Natural killer cell (primary cell): ENCODE results near the gene CIAPIN1. TPM values are rescaled to one million over a fixed set of nuclear protein-coding genes. Genes with fewer than 3 reads are reported as not detected.
A peak's percentile ranks its signal among the peaks of the same experiment; 100 is the strongest.

Experiments used
- ATAC-seq, 3 donors: fragments of 150-1000 bp in 2 of 3; fragments of 200-7000 bp in 1 of 3; cut with Tn5 transposase; 1 replicate in 1 of 3; 2 replicates in 2 of 3; pipeline ENCODE4 v1.10.0; 2021; ENCODE audit warnings: mild to moderate bottlenecking in 2 of 3, moderate library complexity in 2 of 3
- DNase-seq, 2 donors: peaks; one replicate each; pipeline versions ENCODE4 v3.0.0 to v3.0.0-alpha.2; 2013 to 2021; ENCODE audit warnings: mixed read lengths in 1 of 2
- H3K27ac ChIP-seq: one replicate; pipeline ENCODE4 v1.5.1; 2013; ENCODE audit warnings: mild to moderate bottlenecking, low read length
- H3K27me3 ChIP-seq: one replicate; pipeline ENCODE4 v1.6.1; 2013; ENCODE audit warnings: low read length; ENCODE audit not compliant: control insufficient read depth, insufficient read depth
- H3K36me3 ChIP-seq: one replicate; pipeline ENCODE4 v1.6.1; 2013; ENCODE audit warnings: low read length; ENCODE audit not compliant: control insufficient read depth, insufficient read depth
- H3K4me1 ChIP-seq: one replicate; pipeline ENCODE4 v1.6.1; 2013; ENCODE audit warnings: low read length; ENCODE audit not compliant: control insufficient read depth, insufficient read depth
- H3K4me3 ChIP-seq: one replicate; pipeline ENCODE4 v1.5.1; 2013; ENCODE audit warnings: low read length
- H3K9me3 ChIP-seq: one replicate; pipeline ENCODE4 v1.6.1; 2013; ENCODE audit warnings: low read length; ENCODE audit not compliant: control insufficient read depth, insufficient read depth
- H3K27ac Mint-ChIP-seq, 2 donors: one replicate each; pipeline ENCODE4 v1.8.0; 2022; ENCODE audit warnings: mild to moderate bottlenecking in 2 of 2, mixed read lengths in 2 of 2, moderate library complexity in 1 of 2
- H3K27me3 Mint-ChIP-seq, 2 donors: one replicate each; pipeline ENCODE4 v1.8.0; 2022; ENCODE audit warnings: low read depth in 2 of 2, mixed read lengths in 2 of 2
- H3K36me3 Mint-ChIP-seq: one replicate; pipeline ENCODE4 v1.8.0; 2022; ENCODE audit warnings: mixed read lengths
- H3K4me1 Mint-ChIP-seq, 2 donors: one replicate each; pipeline ENCODE4 v1.8.0; 2022; ENCODE audit warnings: mixed read lengths in 2 of 2
- H3K4me3 Mint-ChIP-seq: one replicate; pipeline ENCODE4 v1.8.0; 2022; ENCODE audit warnings: mild to moderate bottlenecking, moderate library complexity, mixed read lengths
- H3K9me3 Mint-ChIP-seq, 2 donors: one replicate each; pipeline ENCODE4 v1.8.0; 2022; ENCODE audit warnings: mixed read lengths in 2 of 2
- WGBS: methylation state at CpG from one replicate; pipeline ENCODE4 v1.1.7; 2013; ENCODE audit warnings: missing lambda C conversion rate; ENCODE audit not compliant: insufficient coverage; 5-methylcytosine and 5-hydroxymethylcytosine counted together
- intact Hi-C: fragments of 100-400 bp; cut with micrococcal nuclease; formaldehyde crosslinking; loops from one replicate; pipeline ENCODE4 v1.14.2; 2022
- total RNA-seq, 4 donors: library from RNA; stranded (reverse); fragments of 120-200 nt in 1 of 4; gene quantifications; one replicate each; pipeline versions ENCODE4 v1.2.3 to v1.2.4, GENCODE V29; 2013 to 2022
- TF ChIP-seq, protein P1 (sequence below): fragments of 200-600 bp; IDR thresholded peaks from one replicate; pipeline ENCODE4 v1.8.0; 2022; ENCODE audit warnings: antibody characterized with exemption

Gene CIAPIN1
- total RNA-seq, 3 donors from 2014 or later (not counting 1 experiment from before 2014, with no cell fraction given), result 41.1 to 48.8 (median 42.9) TPM

GRCh38 chr16:57471852-57472664 is 24.9 kb upstream of the CIAPIN1 start:
- Mint-ChIP-seq H3K4me3 (no peak overlapping the region), H3K27ac (peak overlapping the region in 1 of 2 donors; percentile 70), H3K4me1 (peaks cover 7 to 16% of the 10 kb centered on the region in 2 donors), H3K36me3 (peaks cover 13% of the 10 kb centered on the region), H3K27me3 (no peaks in the 10 kb centered on the region), H3K9me3 (no peaks in the 10 kb centered on the region)
- 92% methylated on average over 10 of the region's 10 CpGs for WGBS
- H3K4me3 ChIP-seq, result no peak overlapping the region
- H3K4me1 ChIP-seq, result peaks cover 12% of the 10 kb centered on the region
- no peaks in the 10 kb centered on the region for H3K9me3 ChIP-seq
- TF ChIP-seq, protein P1, sequence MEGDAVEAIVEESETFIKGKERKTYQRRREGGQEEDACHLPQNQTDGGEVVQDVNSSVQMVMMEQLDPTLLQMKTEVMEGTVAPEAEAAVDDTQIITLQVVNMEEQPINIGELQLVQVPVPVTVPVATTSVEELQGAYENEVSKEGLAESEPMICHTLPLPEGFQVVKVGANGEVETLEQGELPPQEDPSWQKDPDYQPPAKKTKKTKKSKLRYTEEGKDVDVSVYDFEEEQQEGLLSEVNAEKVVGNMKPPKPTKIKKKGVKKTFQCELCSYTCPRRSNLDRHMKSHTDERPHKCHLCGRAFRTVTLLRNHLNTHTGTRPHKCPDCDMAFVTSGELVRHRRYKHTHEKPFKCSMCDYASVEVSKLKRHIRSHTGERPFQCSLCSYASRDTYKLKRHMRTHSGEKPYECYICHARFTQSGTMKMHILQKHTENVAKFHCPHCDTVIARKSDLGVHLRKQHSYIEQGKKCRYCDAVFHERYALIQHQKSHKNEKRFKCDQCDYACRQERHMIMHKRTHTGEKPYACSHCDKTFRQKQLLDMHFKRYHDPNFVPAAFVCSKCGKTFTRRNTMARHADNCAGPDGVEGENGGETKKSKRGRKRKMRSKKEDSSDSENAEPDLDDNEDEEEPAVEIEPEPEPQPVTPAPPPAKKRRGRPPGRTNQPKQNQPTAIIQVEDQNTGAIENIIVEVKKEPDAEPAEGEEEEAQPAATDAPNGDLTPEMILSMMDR, result no peak
- DNase-seq (no peak), ATAC-seq (no peak)
- no peaks in the 10 kb centered on the region for H3K27me3 ChIP-seq
- peaks cover 42% of the 10 kb centered on the region for H3K36me3 ChIP-seq
- H3K27ac ChIP-seq, result no peak overlapping the region
- intact Hi-C loops, result no loop called here

- H3K4me3 Mint-ChIP-seq, result no peak overlapping the region
- intact Hi-C loops, result no loop called here
These were observed 24.0 kb upstream of the CIAPIN1 start for GRCh38 chr16:57471209-57471608.

GRCh38 chr16:57470711-57471110 is 23.5 kb upstream of the CIAPIN1 start:
- no peak overlapping the region for H3K4me3 ChIP-seq
- ATAC-seq (no peak), DNase-seq (no peak)

More at GRCh38 chr16:57471209-57471608, 24.0 kb upstream of the CIAPIN1 start:
- Mint-ChIP-seq H3K9me3 (no peaks in the 10 kb centered on the region), H3K27me3 (no peaks in the 10 kb centered on the region), H3K36me3 (peaks cover 14% of the 10 kb centered on the region), H3K27ac (no peak overlapping the region), H3K4me1 (peaks cover 3 to 10% of the 10 kb centered on the region in 2 donors)
- TF ChIP-seq, protein P1, result no peak
- WGBS, result 100% methylated on average over 1 of the region's 1 CpG
- H3K4me3 ChIP-seq, result no peak overlapping the region
- peaks cover 6% of the 10 kb centered on the region for H3K4me1 ChIP-seq
- H3K27me3 ChIP-seq, result no peaks in the 10 kb centered on the region
- H3K36me3 ChIP-seq, result peaks cover 47% of the 10 kb centered on the region
- H3K9me3 ChIP-seq, result no peaks in the 10 kb centered on the region
- DNase-seq (no peak), ATAC-seq (no peak)
- H3K27ac ChIP-seq, result no peak overlapping the region

More at GRCh38 chr16:57470711-57471110, 23.5 kb upstream of the CIAPIN1 start:
- H3K9me3 ChIP-seq, result no peaks in the 10 kb centered on the region
- peaks cover 1% of the 10 kb centered on the region for H3K4me1 ChIP-seq
- Mint-ChIP-seq H3K4me3 (no peak overlapping the region), H3K9me3 (no peaks in the 10 kb centered on the region), H3K27ac (no peak overlapping the region), H3K36me3 (peaks cover 19% of the 10 kb centered on the region), H3K4me1 (peaks cover 6% of the 10 kb centered on the region in 2 donors), H3K27me3 (no peaks in the 10 kb centered on the region)
- WGBS, result 89% methylated on average over 6 of the region's 6 CpGs
- TF ChIP-seq, protein P1, result no peak
- peaks cover 52% of the 10 kb centered on the region for H3K36me3 ChIP-seq
- no peak overlapping the region for H3K27ac ChIP-seq
- intact Hi-C loops, result no loop called here
- H3K27me3 ChIP-seq, result no peaks in the 10 kb centered on the region
